WERI-Rb-1 (cell line): ENCODE results near the gene CXCL1.

Experiments
- DNase-seq: peaks from one replicate; pipeline ENCODE4 v3.0.0-alpha.2; 2020
- H3K27ac ChIP-seq: fragments of 250-450 bp; sonication (Bioruptor Pico); 2 replicates; pipeline ENCODE4 v1.5.1; 2020; ENCODE audit warnings: mild to moderate bottlenecking, moderate library complexity
- H3K27me3 ChIP-seq: fragments of 250-450 bp; sonication (Bioruptor Pico); 2 replicates; pipeline ENCODE4 v1.5.1; 2021; ENCODE audit warnings: mild to moderate bottlenecking, low read depth, moderate library complexity; ENCODE audit not compliant: insufficient read depth, severe bottlenecking
- H3K36me3 ChIP-seq: fragments of 250-450 bp; sonication (Bioruptor Pico); 2 replicates; pipeline ENCODE4 v1.5.1; 2020; ENCODE audit warnings: mild to moderate bottlenecking, moderate library complexity
- H3K4me3 ChIP-seq: 2 replicates; pipeline ENCODE4 v1.5.1; 2011; ENCODE audit warnings: low read depth, mild to moderate bottlenecking, control low read depth, low read length
- H3K9me3 ChIP-seq: fragments of 250-450 bp; sonication (Bioruptor Pico); 2 replicates; pipeline ENCODE4 v1.5.1; 2021; ENCODE audit warnings: mild to moderate bottlenecking, moderate library complexity; ENCODE audit not compliant: severe bottlenecking
- TF ChIP-seq, protein P1 (sequence below): IDR thresholded peaks from 2 replicates; pipeline ENCODE4 v1.5.1; 2011; ENCODE audit warnings: low read depth, mild to moderate bottlenecking, control low read depth, inconsistent platforms, low read length

The CXCL1 gene

DNA sequence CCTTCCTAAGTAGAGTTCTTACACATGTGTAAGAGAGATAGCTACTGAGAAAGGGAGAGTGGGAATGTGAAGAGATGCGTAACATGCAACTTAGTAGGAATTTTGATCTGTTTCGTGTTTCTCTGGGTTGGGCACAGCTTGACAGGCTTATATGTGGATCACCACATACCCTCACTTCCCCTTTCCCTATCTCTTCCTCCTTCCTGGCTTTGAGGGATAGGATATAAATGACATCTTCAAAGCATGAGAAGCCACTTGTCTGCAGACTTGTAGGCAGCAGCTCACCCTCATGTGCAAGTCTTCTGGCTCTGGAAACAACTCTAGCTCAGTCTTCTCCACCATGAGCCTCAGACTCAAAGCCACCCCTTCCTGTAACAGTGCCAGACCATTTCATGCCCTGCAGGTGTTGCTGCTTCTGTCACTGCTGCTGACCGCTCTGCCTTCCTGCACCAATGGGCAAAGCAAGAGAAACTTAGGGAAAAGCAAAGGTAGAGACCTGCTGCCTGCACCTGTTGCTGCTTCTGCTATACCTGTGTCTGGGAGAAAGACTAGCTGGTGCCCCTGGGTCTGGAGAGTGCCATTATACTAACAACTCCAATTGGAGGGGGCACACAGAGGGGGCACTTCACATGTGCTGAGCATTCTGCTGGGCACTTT is 21.5 kb upstream of the CXCL1 start:
- TF ChIP-seq, protein P1, sequence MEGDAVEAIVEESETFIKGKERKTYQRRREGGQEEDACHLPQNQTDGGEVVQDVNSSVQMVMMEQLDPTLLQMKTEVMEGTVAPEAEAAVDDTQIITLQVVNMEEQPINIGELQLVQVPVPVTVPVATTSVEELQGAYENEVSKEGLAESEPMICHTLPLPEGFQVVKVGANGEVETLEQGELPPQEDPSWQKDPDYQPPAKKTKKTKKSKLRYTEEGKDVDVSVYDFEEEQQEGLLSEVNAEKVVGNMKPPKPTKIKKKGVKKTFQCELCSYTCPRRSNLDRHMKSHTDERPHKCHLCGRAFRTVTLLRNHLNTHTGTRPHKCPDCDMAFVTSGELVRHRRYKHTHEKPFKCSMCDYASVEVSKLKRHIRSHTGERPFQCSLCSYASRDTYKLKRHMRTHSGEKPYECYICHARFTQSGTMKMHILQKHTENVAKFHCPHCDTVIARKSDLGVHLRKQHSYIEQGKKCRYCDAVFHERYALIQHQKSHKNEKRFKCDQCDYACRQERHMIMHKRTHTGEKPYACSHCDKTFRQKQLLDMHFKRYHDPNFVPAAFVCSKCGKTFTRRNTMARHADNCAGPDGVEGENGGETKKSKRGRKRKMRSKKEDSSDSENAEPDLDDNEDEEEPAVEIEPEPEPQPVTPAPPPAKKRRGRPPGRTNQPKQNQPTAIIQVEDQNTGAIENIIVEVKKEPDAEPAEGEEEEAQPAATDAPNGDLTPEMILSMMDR: no peak
- DNase-seq: no peak
- H3K27ac ChIP-seq: no peak overlapping the region

DNA sequence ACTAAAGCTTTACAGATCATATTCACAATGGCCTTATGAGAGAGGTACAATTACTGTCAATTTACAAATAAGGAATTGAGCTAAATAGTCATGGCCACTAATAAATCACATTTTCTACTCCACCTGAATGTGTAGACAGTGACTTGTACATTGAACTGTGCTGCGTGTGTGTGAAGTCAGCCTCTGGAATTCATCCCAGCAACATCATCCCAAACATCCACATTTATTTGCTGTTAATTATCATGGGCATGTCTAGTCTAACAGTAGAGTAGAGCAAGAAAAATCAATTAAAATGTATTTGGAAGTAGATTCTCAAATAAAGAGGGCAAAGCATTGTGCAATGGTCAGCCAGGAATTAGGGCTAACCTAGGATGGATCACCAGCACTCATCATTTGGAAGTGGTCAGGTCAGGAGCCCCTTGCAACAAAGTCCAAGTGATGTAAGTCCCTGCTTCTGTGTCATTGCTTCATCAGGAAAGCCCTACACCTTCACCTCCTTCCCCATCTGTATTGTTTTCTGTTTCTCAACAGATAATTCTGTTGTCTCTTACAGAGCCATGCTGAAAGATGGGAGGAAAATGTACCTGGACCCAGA is 20.9 kb upstream of the CXCL1 start:
- no peaks in the 10 kb centered on the region for H3K9me3 ChIP-seq
- no peak for DNase-seq
- no peak overlapping the region for H3K27ac ChIP-seq

More for the DNA sequence above, 21.5 kb upstream of the CXCL1 start:
- Histone ChIP-seq H3K4me3 (no peak overlapping the region), H3K9me3 (no peaks in the 10 kb centered on the region), H3K27me3 (no peaks in the 10 kb centered on the region), H3K36me3 (no peaks in the 10 kb centered on the region)

DNA sequence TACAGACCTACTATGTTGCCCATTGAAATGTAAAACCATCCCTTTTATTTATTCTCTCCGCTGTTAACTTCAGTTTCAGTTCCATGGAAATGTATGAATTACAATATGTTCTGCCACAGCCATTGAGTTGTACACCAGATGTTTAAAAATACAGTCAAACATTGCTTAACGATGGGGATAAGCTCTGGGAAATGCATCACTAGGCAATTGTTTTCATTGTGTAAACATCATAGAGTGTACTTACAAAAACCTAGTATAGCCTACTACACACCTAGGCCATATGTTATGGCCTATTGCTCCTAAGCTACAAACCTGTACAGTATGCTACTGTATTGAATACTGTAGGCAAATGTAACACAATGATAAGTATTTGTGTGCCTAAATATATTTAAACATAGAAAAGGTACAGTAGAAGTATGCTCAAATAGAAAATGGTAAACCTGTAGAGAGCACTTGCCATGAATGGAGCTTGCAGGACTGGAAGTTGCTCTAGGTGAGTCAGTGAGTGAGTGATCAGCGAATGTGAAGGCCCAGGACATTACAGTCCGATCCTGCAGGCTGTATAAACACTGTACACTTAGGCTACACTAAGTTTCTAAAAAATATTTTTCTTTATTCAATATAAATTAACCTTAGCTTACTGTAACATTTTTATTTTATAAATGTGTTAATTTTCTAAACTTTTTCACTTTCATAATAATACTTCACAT is 18.8 kb upstream of the CXCL1 start:
- Histone ChIP-seq H3K9me3 (no peaks in the 10 kb centered on the region), H3K36me3 (no peaks in the 10 kb centered on the region), H3K27ac (no peak overlapping the region), H3K4me3 (no peak overlapping the region), H3K27me3 (no peaks in the 10 kb centered on the region)
- TF ChIP-seq, protein P1: no peak
- DNase-seq: no peak

More for the DNA sequence above, 20.9 kb upstream of the CXCL1 start:
- H3K4me3 ChIP-seq: no peak overlapping the region
- H3K36me3 ChIP-seq: no peaks in the 10 kb centered on the region
- TF ChIP-seq, protein P1: no peak
- no peaks in the 10 kb centered on the region for H3K27me3 ChIP-seq

DNA sequence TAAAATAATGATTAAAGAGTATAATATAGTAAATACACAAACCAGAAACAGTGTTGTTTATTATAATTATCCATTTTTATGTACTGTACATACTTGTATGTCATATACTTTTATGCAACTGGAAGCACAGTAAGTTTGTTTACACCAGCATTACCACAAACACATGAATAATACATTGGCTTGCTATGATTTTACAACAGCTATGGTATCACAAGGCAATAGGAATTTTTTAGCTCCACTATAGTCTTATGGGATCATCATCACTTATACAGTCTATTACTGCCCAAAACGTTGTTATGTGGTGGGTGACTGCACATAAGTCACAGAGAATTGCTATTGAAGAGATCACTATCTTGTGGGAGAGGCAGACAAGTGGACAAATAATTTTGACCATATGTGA is 17.9 kb upstream of the CXCL1 start:
- H3K27me3 ChIP-seq: no peaks in the 10 kb centered on the region
- no peaks in the 10 kb centered on the region for H3K9me3 ChIP-seq
- H3K27ac ChIP-seq: no peak overlapping the region
- no peak overlapping the region for H3K4me3 ChIP-seq
- DNase-seq: no peak
- no peaks in the 10 kb centered on the region for H3K36me3 ChIP-seq
- TF ChIP-seq, protein P1: no peak

DNA sequence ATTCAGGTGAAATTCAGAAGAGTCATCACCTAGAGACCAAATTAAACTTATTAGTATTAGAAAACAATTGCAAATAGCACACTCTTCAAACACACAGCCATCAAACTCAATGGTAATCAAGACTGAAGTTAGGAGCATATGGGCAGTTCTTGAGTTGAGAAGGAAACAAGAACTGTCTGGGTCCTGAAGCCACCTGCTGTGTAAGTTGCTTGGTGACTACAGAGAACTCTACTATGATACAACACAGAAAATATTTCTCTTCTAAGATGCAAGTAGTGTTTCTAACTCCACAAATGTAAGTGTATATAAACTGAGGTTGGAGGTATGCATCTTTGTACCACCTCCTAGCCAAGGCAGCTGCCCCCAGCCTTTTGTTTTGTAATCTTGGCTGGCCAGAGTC is 16.4 kb upstream of the CXCL1 start:
- TF ChIP-seq, protein P1: no peak
- DNase-seq: no peak
- Histone ChIP-seq H3K9me3 (no peaks in the 10 kb centered on the region), H3K36me3 (no peaks in the 10 kb centered on the region), H3K27ac (no peak overlapping the region), H3K4me3 (no peak overlapping the region), H3K27me3 (no peaks in the 10 kb centered on the region)
